Choroid plexus epithelial cell (primary cell): ENCODE measurements around the gene LAMA4.

Experiments used
- DNase-seq: peaks from one replicate; pipeline ENCODE4 v3.0.0-alpha.2; 2010; ENCODE audit warnings: low read depth
- H3K4me3 ChIP-seq: 2 replicates; pipeline ENCODE4 v1.5.1; 2011; ENCODE audit warnings: low read depth, mild to moderate bottlenecking, control low read depth, low read length, moderate library complexity
- CTCF ChIP-seq: conservative IDR thresholded peaks from 2 replicates; pipeline ENCODE4 v1.5.1; 2011; ENCODE audit warnings: low read depth, mild to moderate bottlenecking, control low read depth, inconsistent platforms, low read length, moderate library complexity

Gene LAMA4

GRCh38 chr6:112252571-112253497 is 1.5 kb downstream of the LAMA4 start:
- TF ChIP-seq CTCF: no peak
- peak; percentile 79 for DNase-seq

GRCh38 chr6:112251171-112251875 is 3.0 kb downstream of the LAMA4 start:
- TF ChIP-seq CTCF: no peak
- DNase-seq: peak; percentile 96
- H3K4me3 ChIP-seq: peak overlapping the region; percentile 81

More at GRCh38 chr6:112252571-112253497, 1.5 kb downstream of the LAMA4 start:
- H3K4me3 ChIP-seq: peak overlapping the region; percentile 81

GRCh38 chr6:112249489-112249888 is 4.9 kb downstream of the LAMA4 start:
- TF ChIP-seq CTCF: no peak
- H3K4me3 ChIP-seq: no peak overlapping the region
- DNase-seq: peak; percentile 76

GRCh38 chr6:112247275-112247674 is 7.1 kb downstream of the LAMA4 start:
- TF ChIP-seq CTCF: no peak
- DNase-seq: no peak
- no peak overlapping the region for H3K4me3 ChIP-seq

GRCh38 chr6:112245511-112246203 is 8.7 kb downstream of the LAMA4 start:
- TF ChIP-seq CTCF: no peak
- DNase-seq: peak; percentile 66
- no peak overlapping the region for H3K4me3 ChIP-seq

GRCh38 chr6:112243861-112244827 is 10.2 kb downstream of the LAMA4 start:
- no peak for TF ChIP-seq CTCF
- no peak for DNase-seq
- H3K4me3 ChIP-seq: no peak overlapping the region
